GM19351 (cell line): Measurements from ENCODE around the gene BBX.
"Not testable (repeated sequence)": the region's sequence is repeated elsewhere in the genome, so short reads cannot be mapped to it uniquely, and the experiment has no call there.

Experiments used
- ATAC-seq: cut with Tn5 transposase; IDR thresholded peaks from one replicate; pipeline ENCODE4 v1.9.1; 2021; ENCODE audit warnings: mild to moderate bottlenecking, moderate library complexity; ENCODE audit not compliant: unreplicated experiment

The BBX gene

DNA sequence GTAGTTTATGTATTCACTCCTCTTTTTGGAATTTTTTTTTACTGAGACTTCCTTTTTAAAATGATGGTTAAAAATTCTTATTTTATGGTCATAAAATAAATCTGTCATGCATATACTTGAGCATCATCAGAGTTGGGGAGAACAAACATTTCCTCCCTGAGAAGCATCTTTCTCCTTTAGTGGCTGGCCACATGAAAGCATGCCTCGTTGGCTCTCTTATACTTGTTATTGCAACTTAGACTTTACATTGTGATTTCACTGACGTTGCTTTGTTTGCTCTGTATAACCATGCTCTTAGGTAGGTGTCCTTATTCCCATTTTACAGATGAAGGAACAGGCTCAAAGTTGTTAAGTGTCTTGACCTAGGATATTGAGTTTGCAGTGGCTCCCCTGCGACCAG lies 18.1 kb downstream of the BBX start:
- ATAC-seq: no peak

DNA sequence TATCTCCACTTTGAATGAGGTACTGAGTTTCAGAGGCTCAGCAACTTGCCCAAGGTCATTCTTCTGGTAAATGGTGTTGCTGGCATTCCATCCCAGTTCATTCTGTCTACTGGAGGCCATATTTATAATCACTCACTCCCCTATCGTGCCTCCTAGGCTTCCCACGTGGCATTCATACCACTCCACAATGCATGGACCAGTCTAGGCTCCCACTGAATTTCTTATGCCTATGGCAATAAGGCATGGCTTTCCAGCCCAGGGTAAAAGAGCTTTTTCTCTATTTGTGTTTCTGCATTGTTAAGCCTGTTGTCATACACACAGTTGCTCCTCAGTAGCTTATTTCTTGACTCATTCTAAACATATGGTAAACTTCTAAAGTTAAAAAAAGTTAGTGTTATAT lies 19.9 kb downstream of the BBX start:
- ATAC-seq: no peak

DNA sequence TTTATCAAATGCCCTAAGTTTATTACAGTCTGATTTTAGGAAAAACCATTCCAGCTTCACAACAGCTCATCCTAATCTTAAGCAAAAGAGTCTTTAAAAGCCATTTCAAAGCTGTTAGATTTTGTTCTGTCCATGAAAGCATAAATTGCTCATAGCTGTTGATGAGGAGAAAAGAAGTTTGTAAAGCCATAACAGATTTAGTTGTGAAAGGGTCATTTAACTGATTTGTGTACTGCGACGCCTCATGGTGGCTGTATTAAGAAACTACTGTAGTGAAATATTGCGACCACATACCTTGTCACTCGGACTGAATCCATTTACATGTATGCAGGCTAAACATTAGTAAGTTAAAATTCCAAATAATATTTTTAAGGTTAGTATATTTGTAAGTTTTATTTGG lies 20.9 kb downstream of the BBX start:
- peak; percentile 44 for ATAC-seq

DNA sequence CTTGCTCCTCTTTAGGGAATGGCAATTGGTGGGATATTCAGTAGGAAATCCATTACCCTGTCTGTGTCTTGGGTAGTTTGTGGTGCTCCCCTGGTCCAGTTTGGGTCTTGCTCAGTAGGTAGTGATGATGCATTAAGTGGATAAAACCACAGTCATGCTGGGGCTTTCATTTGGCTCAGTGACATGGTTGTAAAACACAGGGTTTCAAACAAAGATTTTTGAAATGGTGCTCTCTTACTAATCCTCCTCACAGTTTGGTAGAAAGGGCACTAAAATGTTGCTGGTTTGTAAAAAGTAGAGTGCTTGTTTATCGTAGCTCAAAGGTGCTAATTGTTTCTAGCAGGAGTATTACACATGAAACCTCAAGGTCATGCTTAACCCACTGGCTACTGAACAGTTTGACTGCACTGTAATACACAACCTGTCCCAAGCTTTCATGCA lies 22.9 kb downstream of the BBX start:
- no peak for ATAC-seq

DNA sequence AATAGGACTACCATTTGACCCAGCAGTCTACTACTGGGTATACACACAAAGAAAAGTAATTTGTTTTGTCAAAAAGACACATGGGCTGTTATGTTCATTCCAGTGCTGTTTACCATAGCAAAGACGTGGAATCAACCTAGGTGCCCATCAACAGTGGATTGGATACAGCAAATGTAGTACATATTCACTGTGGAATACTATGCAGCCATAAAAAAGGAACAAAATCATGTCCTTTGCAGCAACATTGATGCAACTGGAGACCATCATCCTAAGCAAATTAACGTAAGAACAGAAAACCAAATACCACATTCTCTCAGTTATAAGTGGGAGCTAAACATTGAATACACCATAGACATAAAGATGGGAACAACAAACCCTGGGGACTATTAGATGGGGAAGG lies 25.8 kb downstream of the BBX start:
- ATAC-seq: no peak

DNA sequence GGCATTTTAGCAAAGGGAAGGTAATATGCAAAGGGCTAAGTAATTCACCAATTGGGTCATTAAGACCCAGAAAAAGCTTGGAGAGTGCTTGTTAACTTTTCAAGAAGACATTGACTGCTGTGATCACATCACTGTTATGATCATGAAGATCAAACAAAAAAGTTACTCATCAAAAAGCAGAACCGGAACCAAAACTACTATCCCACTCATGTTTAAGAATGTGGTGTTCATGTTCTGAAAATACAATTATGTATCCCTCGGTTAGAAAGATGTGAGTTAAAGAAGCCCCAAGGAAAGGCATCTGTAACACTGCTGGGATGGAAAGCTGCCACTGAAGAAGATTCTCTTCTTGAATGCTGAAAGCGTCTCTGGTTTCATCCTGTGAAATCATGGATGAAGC lies 32.6 kb downstream of the BBX start:
- ATAC-seq: peak; percentile 87

DNA sequence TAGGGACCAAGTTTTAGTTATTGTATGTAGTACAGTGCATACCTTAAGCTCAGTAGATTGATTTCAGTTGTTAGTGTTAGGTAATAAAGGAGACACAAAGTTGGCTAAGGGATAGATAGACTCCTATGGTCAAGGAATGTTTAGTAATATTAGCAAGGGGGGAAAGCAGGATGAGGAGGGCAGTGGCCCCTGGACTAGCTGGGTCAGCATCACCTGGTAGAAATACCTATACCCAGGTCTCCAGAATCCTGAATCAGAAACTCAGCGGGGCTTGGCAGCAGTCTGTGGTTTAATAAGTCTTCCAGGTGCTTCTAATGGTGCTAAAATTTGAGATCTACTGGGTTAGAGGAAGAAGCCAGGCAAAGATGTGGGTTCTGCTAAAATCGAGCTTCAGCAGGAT lies 35.0 kb downstream of the BBX start:
- no peak for ATAC-seq

DNA sequence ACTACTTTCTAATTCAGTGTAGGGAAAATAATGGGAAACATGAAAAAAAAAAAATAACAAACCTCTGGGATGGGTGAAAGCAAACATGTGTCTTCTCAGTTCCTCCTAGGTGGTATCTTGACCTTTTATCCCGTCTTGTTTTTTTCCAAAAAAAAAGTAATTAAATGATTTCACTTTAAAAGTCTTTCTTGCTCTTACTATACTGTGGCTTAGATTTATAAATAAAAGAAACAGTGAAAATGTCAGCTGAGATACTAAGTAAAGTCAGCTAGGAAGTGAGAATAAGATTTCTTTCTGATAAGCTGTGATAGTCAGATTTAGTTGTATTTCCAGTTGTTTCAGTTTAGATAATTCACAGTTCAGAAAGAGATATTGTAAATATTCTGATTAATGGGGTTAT lies 37.4 kb downstream of the BBX start:
- ATAC-seq: no peak

DNA sequence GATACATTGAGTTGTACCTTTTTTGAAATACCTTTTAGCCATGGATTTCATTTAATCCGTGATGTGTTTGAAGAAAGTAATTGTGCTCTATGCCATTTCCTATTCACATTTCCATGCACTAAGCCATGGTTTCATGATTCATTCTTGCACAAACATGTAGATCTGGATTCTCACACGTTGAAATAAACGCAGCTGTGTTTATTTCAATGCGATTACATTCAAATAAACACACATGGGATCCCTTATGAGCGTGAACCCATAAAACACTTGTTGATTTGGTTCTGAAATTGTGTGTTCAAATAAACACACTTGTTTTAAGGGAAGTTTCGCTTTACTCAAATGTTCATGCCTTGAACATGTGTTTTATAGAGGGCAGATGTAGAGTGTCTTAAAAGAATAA lies 39.2 kb downstream of the BBX start:
- no peak for ATAC-seq

DNA sequence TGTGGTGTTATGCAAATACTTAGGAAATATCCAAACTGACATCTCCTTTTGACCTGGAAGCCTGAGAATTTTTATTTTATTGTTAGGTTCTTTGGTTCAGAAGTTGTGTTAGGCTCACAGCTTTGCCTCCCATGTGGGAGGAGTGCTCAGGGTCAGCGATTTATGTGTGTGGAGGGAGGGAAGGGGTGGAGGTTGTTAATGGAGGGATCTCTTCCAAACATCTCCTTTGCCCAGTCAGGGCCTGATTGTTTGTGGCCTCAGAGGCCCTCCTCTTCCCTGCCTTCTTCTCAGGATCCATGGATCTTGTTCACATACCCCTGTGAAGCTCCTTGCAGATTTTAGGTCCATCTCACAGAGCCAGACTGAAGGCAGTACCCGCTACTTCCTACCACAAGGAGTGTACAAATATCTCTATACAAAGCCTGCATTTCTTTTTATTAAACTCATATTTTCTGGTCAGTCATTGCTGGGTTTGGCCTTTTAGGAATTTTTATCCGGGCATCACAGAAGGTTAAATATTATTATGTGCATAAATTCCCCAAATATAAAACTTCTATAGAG lies 40.3 kb downstream of the BBX start:
- ATAC-seq: no peak

DNA sequence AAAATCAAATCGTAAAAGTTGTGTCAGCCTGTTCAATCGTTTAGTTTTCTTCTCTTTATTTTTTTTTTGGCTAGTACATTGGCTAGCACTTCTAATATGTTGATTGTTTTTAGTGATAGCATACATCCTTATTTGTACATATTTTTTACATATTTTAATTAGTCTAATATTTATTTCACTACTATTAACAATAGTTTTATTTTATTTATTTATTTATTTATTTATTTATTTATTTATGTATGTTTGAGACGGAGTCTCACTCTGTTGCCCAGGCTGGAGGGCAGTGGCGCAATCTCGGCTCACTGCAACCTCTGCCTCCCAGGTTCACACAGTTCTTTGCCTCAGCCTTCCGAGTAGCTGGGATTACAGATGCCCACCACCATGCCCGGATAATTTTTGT lies 42.5 kb downstream of the BBX start:
- ATAC-seq: not testable (repeated sequence)

DNA sequence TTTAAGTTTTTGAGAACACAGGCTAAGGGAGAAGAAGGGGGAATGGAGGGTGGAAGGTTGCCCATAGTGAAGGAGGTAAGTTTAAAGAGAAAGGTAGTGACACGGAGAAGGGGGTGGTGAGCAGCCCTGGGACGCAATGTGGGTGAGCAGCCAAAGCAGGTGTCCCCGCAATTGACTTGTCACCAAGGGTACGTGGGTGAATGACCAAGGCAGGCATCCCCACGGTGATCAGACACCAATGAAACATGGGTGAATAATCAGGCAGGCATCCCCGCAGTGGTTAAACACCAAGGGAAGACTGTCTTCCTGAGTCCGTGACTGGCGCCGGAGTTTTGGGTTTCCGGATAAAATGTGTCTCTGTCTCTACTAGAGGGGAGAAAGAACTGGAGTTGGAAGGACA lies 48.3 kb downstream of the BBX start:
- not testable (repeated sequence) for ATAC-seq

DNA sequence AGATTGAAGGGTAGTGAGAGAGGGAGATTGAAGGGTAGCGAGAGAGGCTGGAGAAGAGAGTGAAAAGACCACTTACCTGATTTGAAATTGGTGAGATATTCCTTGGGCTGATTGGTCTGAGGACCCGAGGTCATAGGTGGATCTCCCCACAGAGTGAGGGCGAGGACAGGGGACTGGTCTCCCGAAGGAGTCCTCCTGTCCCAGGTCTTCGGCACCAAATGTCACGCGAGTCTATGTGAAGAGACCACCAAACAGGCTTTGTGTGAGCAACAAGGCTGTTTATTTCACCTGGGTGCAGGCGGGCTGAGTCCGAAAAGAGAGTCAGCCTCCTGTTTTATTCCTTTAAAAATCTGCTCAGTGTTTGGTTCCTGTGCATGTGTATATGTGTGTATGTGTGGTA lies 48.7 kb downstream of the BBX start:
- ATAC-seq: not testable (repeated sequence)

DNA sequence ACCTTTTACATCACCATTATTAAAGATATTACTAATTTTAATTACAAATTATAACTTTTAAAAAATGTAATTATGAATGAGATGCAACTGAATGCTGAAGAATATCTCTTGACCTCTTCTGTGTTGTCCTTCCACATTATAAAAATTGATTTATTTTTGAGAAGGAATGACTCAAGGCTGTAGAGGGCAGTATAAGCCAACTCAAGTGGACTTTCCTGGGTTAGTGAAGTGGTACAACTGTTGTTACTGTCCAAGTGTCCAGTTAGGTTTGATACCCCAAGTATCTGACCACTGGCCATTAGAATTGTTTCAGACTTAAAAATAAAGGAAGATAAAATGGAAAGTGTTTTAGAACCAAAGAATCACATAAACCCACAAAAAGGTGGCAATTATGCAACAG lies 51.9 kb downstream of the BBX start:
- peak; percentile 81 for ATAC-seq

DNA sequence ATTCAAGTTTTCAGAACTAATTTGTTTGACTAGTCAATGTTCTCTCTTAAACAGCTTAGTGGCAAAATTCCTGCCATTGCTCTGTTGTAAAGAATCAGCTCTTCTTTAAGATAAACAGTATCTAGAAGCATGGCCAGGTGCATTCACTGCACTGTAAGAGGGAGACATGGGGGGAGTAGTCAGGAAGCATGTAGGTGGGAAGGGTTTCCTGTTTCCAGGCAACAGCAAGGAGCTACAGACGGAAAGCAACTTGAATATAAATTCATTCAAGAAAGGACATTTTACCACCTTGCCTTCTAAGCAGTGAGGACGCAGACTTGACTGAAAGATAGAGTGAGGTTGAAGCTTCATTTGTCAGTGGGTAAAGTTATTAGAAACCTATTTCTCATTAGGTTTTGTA lies 55.3 kb downstream of the BBX start:
- no peak for ATAC-seq

DNA sequence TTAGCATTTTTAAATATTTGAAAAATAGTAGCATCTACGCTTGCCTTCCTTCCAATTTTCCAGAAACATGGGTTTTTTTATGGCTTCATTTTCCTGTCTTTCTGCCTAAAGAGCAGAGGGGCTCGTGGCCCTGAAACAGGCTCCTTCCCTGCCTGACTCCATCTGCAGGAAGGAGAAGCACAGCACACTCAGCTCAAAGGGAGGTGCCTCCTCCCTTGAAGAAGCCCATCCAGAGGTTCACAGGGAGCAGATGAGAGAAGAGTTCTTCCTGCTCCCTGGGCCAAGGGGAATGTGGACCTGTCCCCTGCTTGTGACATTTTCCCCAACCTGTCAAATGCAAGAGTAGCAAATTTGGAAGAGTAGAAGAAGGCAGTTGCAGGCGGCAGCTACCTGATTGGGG lies 55.8 kb downstream of the BBX start:
- ATAC-seq: no peak

DNA sequence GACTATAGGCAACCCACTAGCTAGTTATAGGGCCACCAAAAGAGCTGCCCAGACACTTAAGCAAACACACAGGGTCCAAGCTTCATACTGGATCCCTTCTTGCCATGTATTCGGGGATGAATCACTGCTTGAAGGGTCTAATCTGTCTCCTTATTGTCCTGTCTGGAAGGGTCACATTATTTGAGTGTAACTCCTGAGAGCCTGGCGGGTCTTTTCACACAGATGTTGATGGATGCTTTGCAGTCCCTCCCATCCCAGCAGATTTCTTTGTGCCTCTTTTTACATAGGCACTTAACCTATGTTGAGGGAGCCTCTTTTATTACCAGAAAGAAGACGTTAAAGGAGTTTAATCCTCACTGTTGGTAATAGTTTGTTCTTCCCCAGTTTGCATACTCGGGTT lies 56.6 kb downstream of the BBX start:
- ATAC-seq: no peak

DNA sequence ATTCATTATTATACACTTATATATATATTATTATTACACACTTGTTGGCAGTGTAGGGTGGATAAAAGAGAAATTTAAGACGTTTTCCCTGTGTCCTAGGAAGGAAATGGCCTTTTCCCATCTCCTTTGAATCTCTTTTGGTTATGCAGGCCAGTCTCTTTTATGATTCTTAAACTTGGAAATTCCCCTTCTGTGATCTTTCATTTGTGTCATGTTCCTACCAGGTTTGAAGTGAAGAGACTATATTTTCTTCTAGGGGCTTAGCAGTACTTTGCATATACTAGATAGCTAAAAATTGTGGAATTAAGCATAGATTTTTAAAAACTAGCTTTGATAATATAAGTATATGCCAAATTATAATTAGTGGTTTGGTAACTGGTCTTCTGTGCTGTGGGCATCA lies 58.5 kb downstream of the BBX start:
- ATAC-seq: no peak

DNA sequence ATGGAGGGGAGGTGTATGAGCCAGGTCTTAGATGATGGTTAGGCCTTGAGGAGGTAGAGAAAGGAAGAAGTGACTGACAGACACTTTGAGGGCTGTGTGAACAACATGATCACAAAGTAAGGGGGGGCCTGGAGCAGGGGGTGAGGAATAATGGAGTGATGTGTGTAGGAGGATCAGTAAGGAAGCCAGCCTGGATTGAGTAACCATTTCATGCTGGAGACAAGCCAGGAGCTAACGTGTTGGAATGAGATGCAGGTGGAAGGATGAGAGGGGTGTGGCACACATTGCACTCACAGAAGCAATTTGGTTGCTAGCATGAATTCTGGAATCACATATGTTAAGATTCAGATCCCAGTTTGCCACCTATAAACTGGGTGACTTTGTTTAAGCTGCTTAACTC lies 65.5 kb downstream of the BBX start:
- ATAC-seq: no peak

DNA sequence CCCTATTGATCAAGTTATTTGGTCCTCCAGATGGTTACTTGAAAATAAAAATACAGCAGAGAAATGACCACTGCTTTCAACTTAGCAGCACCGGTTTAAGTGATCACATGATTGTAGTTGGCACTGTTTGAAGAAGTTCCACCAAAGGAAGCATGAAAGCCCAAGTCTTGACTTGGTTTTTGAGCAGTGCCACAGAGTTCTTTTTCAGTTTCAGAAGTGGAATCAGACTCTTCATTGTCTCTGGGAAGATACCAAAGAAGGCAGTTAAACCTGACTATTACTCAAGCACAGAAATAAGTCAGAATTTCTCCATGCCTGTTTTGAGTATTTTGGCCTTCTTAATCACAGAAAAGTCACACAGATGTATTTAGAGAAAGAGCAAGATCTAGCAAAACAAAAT lies 66.7 kb downstream of the BBX start:
- ATAC-seq: peak; percentile 76

DNA sequence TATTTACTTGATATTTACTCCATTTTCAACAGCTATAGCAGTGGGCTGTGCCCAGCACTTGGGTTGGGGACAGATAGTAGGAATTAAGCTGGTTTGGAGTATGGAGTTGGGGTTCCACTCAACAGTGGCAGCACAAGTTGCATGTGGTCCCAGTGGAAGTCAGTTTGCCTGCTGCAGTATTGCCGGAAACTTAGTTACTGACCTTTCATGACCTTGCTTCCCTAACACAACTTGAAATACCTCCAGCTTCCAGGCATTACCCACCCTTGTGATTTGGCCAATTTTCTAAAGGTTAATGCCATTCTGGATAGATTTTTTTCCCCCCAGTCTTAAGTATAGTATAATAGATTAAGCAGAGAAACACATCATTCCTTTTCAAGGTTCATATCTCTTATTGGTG lies 68.0 kb downstream of the BBX start:
- ATAC-seq: no peak

DNA sequence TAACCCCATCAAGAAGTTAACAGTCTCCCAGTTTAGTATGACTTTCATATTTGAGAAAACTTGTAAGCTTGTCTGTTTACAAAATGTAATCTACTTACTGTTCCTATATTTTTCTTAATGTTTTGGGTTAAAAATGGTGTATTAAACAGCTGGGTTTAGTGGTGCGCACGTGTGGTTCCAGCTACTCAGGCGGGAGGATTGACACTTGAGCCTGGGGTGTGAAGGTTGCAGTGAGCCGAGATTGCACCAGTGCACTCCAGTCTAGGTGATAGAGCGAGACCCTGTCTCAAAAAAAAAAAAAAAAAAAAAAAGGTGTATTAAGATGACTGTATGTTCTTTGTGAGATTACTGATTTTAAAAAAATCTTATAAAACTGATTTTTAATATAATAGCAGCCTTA lies 69.3 kb downstream of the BBX start:
- ATAC-seq: no peak

DNA sequence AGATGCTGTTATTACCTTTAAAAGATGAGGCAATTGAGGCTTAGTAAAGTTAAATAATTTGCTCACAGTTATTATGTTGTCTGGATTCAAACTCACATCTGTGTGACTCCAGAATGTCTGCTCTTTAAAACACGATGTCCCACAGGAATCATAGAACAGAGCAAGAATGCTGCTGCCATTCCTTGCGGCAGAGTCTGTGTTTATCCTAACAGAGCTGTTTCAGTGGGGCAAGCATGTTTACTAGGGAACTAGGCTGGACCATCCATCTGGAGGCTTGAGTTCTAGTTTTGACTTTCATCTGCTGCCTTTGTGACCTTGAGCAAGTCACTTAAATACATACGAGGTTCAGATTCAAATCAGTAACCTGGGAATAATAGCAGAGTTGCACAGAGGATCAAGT lies 72.1 kb downstream of the BBX start:
- ATAC-seq: no peak

DNA sequence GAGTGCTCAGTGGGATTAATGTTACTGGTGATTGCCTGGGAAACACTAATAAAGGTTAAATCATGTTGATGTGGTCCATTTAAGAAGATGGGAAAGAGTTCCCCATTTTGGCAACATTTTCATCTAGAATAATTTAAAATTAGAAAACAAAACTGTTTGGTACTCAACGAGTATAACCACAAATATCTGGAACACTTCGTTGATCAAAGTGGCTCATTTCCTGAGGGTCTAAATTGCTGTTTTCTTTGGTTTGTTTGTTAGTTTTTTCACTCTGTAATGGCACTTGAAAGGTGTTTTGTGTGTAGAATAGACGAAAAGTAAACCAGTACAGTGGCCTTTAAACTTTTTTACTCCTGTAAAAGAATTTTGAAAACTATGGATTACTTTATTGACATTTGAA lies 73.9 kb downstream of the BBX start:
- no peak for ATAC-seq
